ENCODE results near the gene NDFIP1. TPM values are rescaled to one million over a fixed set of nuclear protein-coding genes. Genes with fewer than 3 reads are reported as not detected.

Gene NDFIP1
- total and polyA plus RNA-seq, 2 donors (not counting 1 experiment from before 2014, with no cell fraction given), result 55.8 to 67.4 TPM

DNA sequence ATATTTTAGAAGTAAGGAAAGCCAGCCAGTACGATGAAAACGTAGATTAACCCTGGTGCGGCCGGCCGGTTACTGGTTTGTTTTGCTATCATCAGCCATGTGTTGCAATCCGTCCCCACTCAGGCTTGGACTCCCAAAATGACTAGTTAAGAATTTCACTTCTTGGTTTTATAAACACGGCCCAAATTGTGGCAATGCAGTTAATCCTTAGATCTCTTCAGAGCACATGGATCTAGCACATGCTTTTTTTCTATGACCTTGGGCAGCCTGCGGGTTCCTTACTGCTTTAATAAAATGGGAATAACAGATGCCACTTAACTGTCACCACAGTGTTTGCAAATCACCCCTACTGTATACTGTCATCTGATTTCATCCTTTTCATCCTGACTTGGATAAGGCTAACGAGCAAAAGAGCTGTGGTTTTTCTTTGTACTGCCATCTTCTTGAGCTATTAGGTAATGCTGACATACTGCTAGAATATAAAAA, 1.5 kb downstream of the NDFIP1 start:
- H3K9ac ChIP-seq (ENCODE audit: insufficient read depth, low read length), result no peak overlapping the region
- H2AFZ ChIP-seq (ENCODE audit: low read length), result no peak overlapping the region
- DNase-seq (ENCODE audit: low read depth in 2 of 2), result peak; percentile 33 to 72
- H3K79me2 ChIP-seq (ENCODE audit: control insufficient read depth, insufficient read depth, low read length), result peaks cover 55% of the 10 kb centered on the region
- H3K27me3 ChIP-seq (ENCODE audit: control insufficient read depth, insufficient read depth, low read length), result no peaks in the 10 kb centered on the region
- no peaks in the 10 kb centered on the region for H3K36me3 ChIP-seq (ENCODE audit: control insufficient read depth, insufficient read depth, low read length)
- peak overlapping the region; percentile 75 to 97 (median 88) for H3K4me3 ChIP-seq (replicated peaks in 1 of 4; ENCODE audit: control extremely low read depth in 1 of 4, insufficient read depth in 1 of 4, low read depth in 3 of 4, low read length in 4 of 4)
- peaks cover 2% of the 10 kb centered on the region for H3K4me1 ChIP-seq (ENCODE audit: control insufficient read depth, extremely low read depth, insufficient read depth, low read length)
- TF ChIP-seq CTCF (conservative IDR thresholded peaks at IDR 0.05 in 1 of 2, IDR thresholded peaks at IDR 0.05 in 1 of 2; ENCODE audit: low read depth in 1 of 2, low read length in 2 of 2) (peak; percentile 6 to 19), EZH2 (IDR thresholded peaks at IDR 0.05; ENCODE audit: low read length, missing control alignments) (no peak)
- H3K27ac ChIP-seq (ENCODE audit: insufficient read depth, low read length), result peak overlapping the region; percentile 92
- no peaks in the 10 kb centered on the region for H3K9me3 ChIP-seq (ENCODE audit: control insufficient read depth, insufficient read depth, low read depth, low read length)
- H4K20me1 ChIP-seq (ENCODE audit: control insufficient read depth, extremely low read depth, insufficient read depth, low read length), result peaks cover 1% of the 10 kb centered on the region
- peak overlapping the region; percentile 93 for H3K4me2 ChIP-seq (ENCODE audit: extremely low read depth, insufficient read depth, low read length)

- H3K27ac ChIP-seq (ENCODE audit: insufficient read depth, low read length), result no peak overlapping the region
- TF ChIP-seq CTCF (conservative IDR thresholded peaks at IDR 0.05 in 1 of 2, IDR thresholded peaks at IDR 0.05 in 1 of 2; ENCODE audit: low read depth in 1 of 2, low read length in 2 of 2), result no peak
- TF ChIP-seq EZH2 (IDR thresholded peaks at IDR 0.05; ENCODE audit: low read length, missing control alignments), result no peak
- H4K20me1 ChIP-seq (ENCODE audit: control insufficient read depth, extremely low read depth, insufficient read depth, low read length), result peaks cover 1% of the 10 kb centered on the region
These were observed 2.6 kb downstream of the NDFIP1 start for GRCh38 chr5:142110988-142111687.

GRCh38 chr5:142114687-142115086, 6.1 kb downstream of the NDFIP1 start:
- no peak for DNase-seq (ENCODE audit: low read depth in 2 of 2)
- Histone ChIP-seq H3K4me3 (replicated peaks in 1 of 4; ENCODE audit: control extremely low read depth in 1 of 4, insufficient read depth in 1 of 4, low read depth in 3 of 4, low read length in 4 of 4) (no peak overlapping the region), H2AFZ (ENCODE audit: low read length) (no peak overlapping the region), H3K27ac (ENCODE audit: insufficient read depth, low read length) (no peak overlapping the region), H3K4me2 (ENCODE audit: extremely low read depth, insufficient read depth, low read length) (no peak overlapping the region), H3K79me2 (ENCODE audit: control insufficient read depth, insufficient read depth, low read length) (peaks cover 82% of the 10 kb centered on the region), H3K9me3 (ENCODE audit: control insufficient read depth, insufficient read depth, low read depth, low read length) (no peaks in the 10 kb centered on the region), H3K4me1 (ENCODE audit: control insufficient read depth, extremely low read depth, insufficient read depth, low read length) (no peaks in the 10 kb centered on the region), H4K20me1 (ENCODE audit: control insufficient read depth, extremely low read depth, insufficient read depth, low read length) (peaks cover 1% of the 10 kb centered on the region), H3K36me3 (ENCODE audit: control insufficient read depth, insufficient read depth, low read length) (no peaks in the 10 kb centered on the region), H3K9ac (ENCODE audit: insufficient read depth, low read length) (no peak overlapping the region), H3K27me3 (ENCODE audit: control insufficient read depth, insufficient read depth, low read length) (no peaks in the 10 kb centered on the region)
- TF ChIP-seq CTCF (conservative IDR thresholded peaks at IDR 0.05 in 1 of 2, IDR thresholded peaks at IDR 0.05 in 1 of 2; ENCODE audit: low read depth in 1 of 2, low read length in 2 of 2), result no peak
- TF ChIP-seq EZH2 (IDR thresholded peaks at IDR 0.05; ENCODE audit: low read length, missing control alignments), result no peak

More at GRCh38 chr5:142110988-142111687, 2.6 kb downstream of the NDFIP1 start:
- Histone ChIP-seq H3K4me1 (ENCODE audit: control insufficient read depth, extremely low read depth, insufficient read depth, low read length) (peaks cover 2% of the 10 kb centered on the region), H3K4me3 (replicated peaks in 1 of 4; ENCODE audit: control extremely low read depth in 1 of 4, insufficient read depth in 1 of 4, low read depth in 3 of 4, low read length in 4 of 4) (peak overlapping the region in 2 of 4 experiments; percentile 86 to 97), H3K36me3 (ENCODE audit: control insufficient read depth, insufficient read depth, low read length) (no peaks in the 10 kb centered on the region), H3K4me2 (ENCODE audit: extremely low read depth, insufficient read depth, low read length) (no peak overlapping the region), H3K9ac (ENCODE audit: insufficient read depth, low read length) (no peak overlapping the region), H3K9me3 (ENCODE audit: control insufficient read depth, insufficient read depth, low read depth, low read length) (no peaks in the 10 kb centered on the region), H2AFZ (ENCODE audit: low read length) (no peak overlapping the region), H3K27me3 (ENCODE audit: control insufficient read depth, insufficient read depth, low read length) (no peaks in the 10 kb centered on the region), H3K79me2 (ENCODE audit: control insufficient read depth, insufficient read depth, low read length) (peaks cover 60% of the 10 kb centered on the region)
- DNase-seq (ENCODE audit: low read depth in 2 of 2), result no peak
